Liver (tissue), 9 donors: Measurements from ENCODE around the gene SLC8A3. TPM values are rescaled to one million over a fixed set of nuclear protein-coding genes. Genes with fewer than 3 reads are reported as not detected.

Experiments used
- DNase-seq: peaks from one replicate; pipeline ENCODE4 v3.0.0-alpha.2; 2017; ENCODE audit warnings: low spot score
- H3K27ac ChIP-seq, 2 donors: one replicate each; pipeline ENCODE4 v1.7.0; 2013; ENCODE audit warnings: inconsistent platforms in 2 of 2, low read length in 2 of 2, control low read depth in 1 of 2, low read depth in 1 of 2, mild to moderate bottlenecking in 1 of 2
- H3K27me3 ChIP-seq, 4 donors: one replicate each; pipeline versions ENCODE4 v1.6.1 to v1.7.0; 2013; ENCODE audit warnings: low read length in 3 of 4, inconsistent platforms in 1 of 4, mild to moderate bottlenecking in 1 of 4, moderate library complexity in 1 of 4; ENCODE audit not compliant: control insufficient read depth in 4 of 4, insufficient read depth in 4 of 4
- H3K36me3 ChIP-seq, 4 donors: one replicate each; pipeline versions ENCODE4 v1.6.1 to v1.7.0; 2013; ENCODE audit warnings: low read length in 3 of 4, mild to moderate bottlenecking in 3 of 4, low read depth in 1 of 4, moderate library complexity in 1 of 4; ENCODE audit not compliant: control insufficient read depth in 4 of 4, insufficient read depth in 3 of 4
- H3K4me1 ChIP-seq, 4 donors: one replicate each; pipeline versions ENCODE4 v1.6.1 to v1.7.0; 2013; ENCODE audit warnings: low read length in 3 of 4, mild to moderate bottlenecking in 3 of 4, moderate library complexity in 1 of 4; ENCODE audit not compliant: control insufficient read depth in 4 of 4, insufficient read depth in 4 of 4
- H3K4me3 ChIP-seq, 3 donors: one replicate each; pipeline versions ENCODE4 v1.6.1 to v1.7.0; 2013; ENCODE audit warnings: low read length in 3 of 3, control low read depth in 1 of 3, low read depth in 1 of 3, mild to moderate bottlenecking in 1 of 3
- H3K9ac ChIP-seq, 2 donors: one replicate each; pipeline ENCODE4 v1.7.0; 2013; ENCODE audit warnings: low read length in 2 of 2, mild to moderate bottlenecking in 2 of 2, moderate library complexity in 2 of 2, control low read depth in 1 of 2, low read depth in 1 of 2
- H3K9me3 ChIP-seq, 4 donors: one replicate each; pipeline versions ENCODE4 v1.6.1 to v1.7.0; 2013; ENCODE audit warnings: low read length in 3 of 4; ENCODE audit not compliant: control insufficient read depth in 4 of 4
- ATF3 ChIP-seq: IDR thresholded peaks from 2 replicates; pipeline ENCODE4 v1.6.1; 2016; ENCODE audit warnings: antibody characterized with exemption
- CTCF ChIP-seq: fragments of 150-350 bp; IDR thresholded peaks from 2 replicates; pipeline ENCODE4 v1.5.1; 2017; ENCODE audit warnings: improper control_type of control experiment, low read depth, low read length; ENCODE audit not compliant: missing input control
- EGR1 ChIP-seq, 2 donors: IDR thresholded peaks; 2 replicates each; pipeline ENCODE4 v1.6.1; 2016 to 2018; ENCODE audit warnings: antibody characterized with exemption in 2 of 2, low read depth in 2 of 2
- FOXA1 ChIP-seq: IDR thresholded peaks from 2 replicates; pipeline ENCODE4 v1.6.1; 2016; ENCODE audit warnings: antibody characterized with exemption
- FOXA2 ChIP-seq: IDR thresholded peaks from 2 replicates; pipeline ENCODE4 v1.6.1; 2016; ENCODE audit warnings: antibody characterized with exemption
- GABPA ChIP-seq, 2 donors: IDR thresholded peaks in 1 of 2; conservative IDR thresholded peaks in 1 of 2; 2 replicates each; pipeline ENCODE4 v1.6.1; 2016; ENCODE audit warnings: antibody characterized with exemption in 2 of 2, mild to moderate bottlenecking in 1 of 2, moderate library complexity in 1 of 2
- HNF4A ChIP-seq, 2 donors: conservative IDR thresholded peaks; 2 replicates each; pipeline ENCODE4 v1.6.1; 2016; ENCODE audit warnings: antibody characterized with exemption in 2 of 2, mild to moderate bottlenecking in 2 of 2
- HNF4G ChIP-seq: IDR thresholded peaks from 2 replicates; pipeline ENCODE4 v1.6.1; 2016; ENCODE audit warnings: antibody characterized with exemption
- JUND ChIP-seq, 2 donors: IDR thresholded peaks; 2 replicates each; pipeline ENCODE4 v1.6.1; 2016; ENCODE audit warnings: antibody characterized with exemption in 2 of 2
- NR2F2 ChIP-seq: IDR thresholded peaks from 2 replicates; pipeline ENCODE4 v1.6.1; 2016; ENCODE audit warnings: antibody characterized with exemption
- RAD21 ChIP-seq, 2 donors: IDR thresholded peaks; 2 replicates each; pipeline ENCODE4 v1.6.1; 2016; ENCODE audit warnings: antibody characterized with exemption in 2 of 2, mild to moderate bottlenecking in 2 of 2
- REST ChIP-seq: IDR thresholded peaks from 2 replicates; pipeline ENCODE4 v1.6.1; 2016; ENCODE audit warnings: antibody characterized with exemption, mild to moderate bottlenecking
- RXRA ChIP-seq, 2 donors: IDR thresholded peaks; 2 replicates each; pipeline ENCODE4 v1.6.1; 2017 to 2018; ENCODE audit warnings: antibody characterized with exemption in 2 of 2, mild to moderate bottlenecking in 1 of 2
- SP1 ChIP-seq: IDR thresholded peaks from 2 replicates; pipeline ENCODE4 v1.6.1; 2018; ENCODE audit warnings: antibody characterized with exemption, mild to moderate bottlenecking
- TAF1 ChIP-seq: conservative IDR thresholded peaks from 2 replicates; pipeline ENCODE4 v1.6.1; 2016; ENCODE audit warnings: antibody characterized with exemption, mild to moderate bottlenecking
- YY1 ChIP-seq: IDR thresholded peaks from 2 replicates; pipeline ENCODE4 v1.6.1; 2016; ENCODE audit warnings: antibody characterized with exemption, mild to moderate bottlenecking
- WGBS: extraction: QIAGEN DNeasy Blood & Tissue Kit; methylation state at CpG from one replicate; pipeline ENCODE4 v1.1.7; 2013; 5-methylcytosine and 5-hydroxymethylcytosine counted together
- polyA plus RNA-seq, 2 donors: library from polyadenylated mRNA; stranded (reverse) in 1 of 2; unstranded in 1 of 2; fragments of 200-250 nt in 1 of 2; fragments of >200 nt in 1 of 2; fragmentation: Nextera tagmentation in 1 of 2; extraction: Ambion mirVana in 1 of 2; gene quantifications; one replicate each; pipeline versions ENCODE4 v1.2.1 to v1.2.3, GENCODE V29; 2013 to 2015
- total RNA-seq, 2 donors: library from RNA; depleted of rRNA; stranded (reverse); fragments of >200 nt; gene quantifications; one replicate each; pipeline ENCODE4 v1.2.3, GENCODE V29; 2014
- TF ChIP-seq, protein P1 (sequence below): IDR thresholded peaks from 2 replicates; pipeline ENCODE4 v1.6.1; 2016; ENCODE audit warnings: antibody characterized with exemption
- TF ChIP-seq, protein P2 (sequence below): IDR thresholded peaks from 2 replicates; pipeline ENCODE4 v1.6.1; 2016; ENCODE audit warnings: antibody characterized with exemption
- donor health status: healthy.
- donor health status: healthy.
- donor health status: healthy.
- donor health status: healthy.
- donor health status: healthy.

Gene SLC8A3
- total and polyA plus RNA-seq, 4 donors, result 0.05 to 0.56 (median 0.10) TPM; not detected in 1

DNA sequence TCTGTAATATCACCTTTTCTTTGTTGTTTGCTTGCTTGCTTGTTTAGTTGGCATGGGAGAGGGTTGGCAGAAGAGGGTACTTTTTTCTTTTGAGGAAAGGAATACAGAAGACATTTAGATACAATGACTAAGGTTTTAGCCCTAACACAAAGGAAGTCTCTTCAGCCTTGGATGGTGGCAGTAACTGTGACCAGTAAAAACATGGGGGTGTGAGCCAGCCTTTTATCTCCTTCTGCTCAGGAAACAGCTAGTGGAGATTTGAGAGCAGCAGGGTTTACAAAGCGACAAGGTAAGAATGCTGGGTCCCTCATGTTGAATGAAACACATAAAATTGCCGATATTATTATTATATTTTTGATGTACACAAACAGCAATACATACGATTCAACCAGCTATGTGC is 40.4 kb downstream of the SLC8A3 start:
- no peak for DNase-seq
- Histone ChIP-seq H3K9me3 (no peaks in the 10 kb centered on the region), H3K36me3 (no peaks in the 10 kb centered on the region), H3K27ac (no peak overlapping the region), H3K4me1 (no peaks in the 10 kb centered on the region), H3K4me3 (no peak overlapping the region), H3K27me3 (peaks cover 0 to 4% (median 0%) of the 10 kb centered on the region in 4 donors), H3K9ac (no peak overlapping the region)
- 75% methylated on average over 3 of the region's 3 CpGs for WGBS
- TF ChIP-seq YY1 (no peak), FOXA2 (no peak), REST (no peak), RXRA (IDR thresholded peaks at IDR 0.05) (no peak), FOXA1 (no peak), SP1 (no peak), CTCF (no peak), RAD21 (IDR thresholded peaks at IDR 0.05) (no peak), TAF1 (no peak), GABPA (IDR thresholded peaks at IDR 0.05 in 1 of 2, conservative IDR thresholded peaks at IDR 0.05 in 1 of 2) (no peak), NR2F2 (no peak), HNF4G (no peak), HNF4A (conservative IDR thresholded peaks at IDR 0.05) (no peak), EGR1 (IDR thresholded peaks at IDR 0.05; ENCODE audit: low read depth in 2 of 2) (no peak), ATF3 (no peak), JUND (IDR thresholded peaks at IDR 0.05) (no peak)
- TF ChIP-seq, protein P1, sequence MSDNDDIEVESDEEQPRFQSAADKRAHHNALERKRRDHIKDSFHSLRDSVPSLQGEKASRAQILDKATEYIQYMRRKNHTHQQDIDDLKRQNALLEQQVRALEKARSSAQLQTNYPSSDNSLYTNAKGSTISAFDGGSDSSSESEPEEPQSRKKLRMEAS, result no peak
- TF ChIP-seq, protein P2, sequence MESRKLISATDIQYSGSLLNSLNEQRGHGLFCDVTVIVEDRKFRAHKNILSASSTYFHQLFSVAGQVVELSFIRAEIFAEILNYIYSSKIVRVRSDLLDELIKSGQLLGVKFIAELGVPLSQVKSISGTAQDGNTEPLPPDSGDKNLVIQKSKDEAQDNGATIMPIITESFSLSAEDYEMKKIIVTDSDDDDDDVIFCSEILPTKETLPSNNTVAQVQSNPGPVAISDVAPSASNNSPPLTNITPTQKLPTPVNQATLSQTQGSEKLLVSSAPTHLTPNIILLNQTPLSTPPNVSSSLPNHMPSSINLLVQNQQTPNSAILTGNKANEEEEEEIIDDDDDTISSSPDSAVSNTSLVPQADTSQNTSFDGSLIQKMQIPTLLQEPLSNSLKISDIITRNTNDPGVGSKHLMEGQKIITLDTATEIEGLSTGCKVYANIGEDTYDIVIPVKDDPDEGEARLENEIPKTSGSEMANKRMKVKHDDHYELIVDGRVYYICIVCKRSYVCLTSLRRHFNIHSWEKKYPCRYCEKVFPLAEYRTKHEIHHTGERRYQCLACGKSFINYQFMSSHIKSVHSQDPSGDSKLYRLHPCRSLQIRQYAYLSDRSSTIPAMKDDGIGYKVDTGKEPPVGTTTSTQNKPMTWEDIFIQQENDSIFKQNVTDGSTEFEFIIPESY, result no peak
